NOMO-1 (cell line): Measurements from ENCODE around the gene MYCL.

Experiments
- DNase-seq, 2 experiments: peaks; one replicate each; lab custom pipeline; 2025; ENCODE audit not compliant: unreplicated experiment in 2 of 2; lab: John Stamatoyannopoulos, UW

MYCL gene

DNA sequence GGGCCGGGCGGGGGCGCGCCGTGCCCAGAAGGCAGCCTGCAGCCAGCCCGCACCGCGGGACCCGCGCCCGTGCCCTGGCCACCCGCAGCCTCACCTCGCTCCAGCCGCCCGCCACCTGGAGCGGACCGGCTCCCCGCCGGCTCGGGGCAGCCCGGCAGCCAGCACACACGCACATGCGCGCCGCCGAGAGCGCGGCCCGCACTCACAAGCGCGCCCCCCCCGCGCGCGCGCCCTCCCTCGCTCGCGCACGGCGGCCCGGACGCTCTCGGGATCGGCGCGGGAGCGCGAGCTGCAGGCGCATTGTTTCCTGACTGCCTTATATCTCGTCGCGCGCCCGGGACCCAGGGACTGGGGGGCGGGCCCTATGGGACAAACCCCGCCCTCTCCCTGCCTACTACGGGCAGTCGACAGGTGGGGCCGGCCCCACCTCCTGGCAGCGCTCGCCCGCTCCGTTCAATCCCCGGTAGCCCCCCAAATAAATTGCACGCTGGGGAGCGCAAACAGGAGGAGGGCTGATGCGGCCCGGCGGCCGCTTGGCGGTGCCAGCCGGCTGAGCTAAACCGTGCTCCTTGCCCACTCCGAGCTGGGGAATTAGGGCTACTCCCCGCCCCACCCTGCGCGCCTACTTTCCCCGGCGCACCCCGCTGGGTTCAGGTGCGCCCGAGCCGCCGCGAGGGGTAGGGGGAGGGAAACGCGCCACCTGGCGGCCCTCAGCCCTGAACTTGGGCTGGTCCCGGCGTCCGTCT lies at the start of gene MYCL:
MYCL (minus strand) TSS at position 204 of the 746 bp plus-strand sequence. CDS start 483 bp downstream, outside the sequence.
- DNase-seq: peak; percentile 67 to 79

DNA sequence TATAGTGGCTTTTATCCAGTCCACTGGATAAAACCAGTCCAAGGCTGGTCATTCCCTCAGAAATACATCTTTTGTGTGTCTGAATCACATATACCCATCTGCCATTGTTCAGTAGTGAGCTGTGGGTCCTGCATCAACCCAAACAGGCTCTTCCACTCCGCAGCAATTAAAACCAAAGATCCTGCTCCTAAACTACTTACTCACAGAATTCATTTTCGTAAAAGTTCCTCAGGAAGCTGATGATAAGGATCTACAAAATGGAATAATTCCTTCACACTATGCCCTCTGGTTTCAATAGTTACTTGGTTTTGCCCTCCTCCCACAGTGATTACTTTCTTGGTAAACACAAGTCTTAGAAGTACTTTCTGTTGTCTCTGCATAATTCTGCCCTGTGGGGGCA lies 48.2 kb upstream of the MYCL start:
- DNase-seq: no peak

DNA sequence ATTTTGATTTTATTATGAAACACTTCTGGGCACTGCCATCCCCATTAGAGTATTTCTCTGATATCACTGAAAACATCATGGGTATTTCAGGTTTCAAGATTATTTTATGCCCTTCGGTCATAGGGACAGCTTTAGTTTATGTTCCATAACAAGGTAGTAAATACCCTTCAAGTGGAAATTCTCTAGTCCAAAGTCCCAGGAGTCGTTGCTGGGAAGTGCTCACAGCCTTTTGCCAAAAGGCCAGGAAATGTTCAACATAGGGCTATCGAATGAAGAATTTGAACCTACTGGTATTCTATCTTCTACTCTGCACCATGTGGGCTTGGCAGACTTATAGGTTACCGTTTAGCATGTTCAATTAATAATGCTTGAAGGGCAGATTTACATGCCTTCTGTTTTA lies 45.5 kb upstream of the MYCL start:
- no peak for DNase-seq

DNA sequence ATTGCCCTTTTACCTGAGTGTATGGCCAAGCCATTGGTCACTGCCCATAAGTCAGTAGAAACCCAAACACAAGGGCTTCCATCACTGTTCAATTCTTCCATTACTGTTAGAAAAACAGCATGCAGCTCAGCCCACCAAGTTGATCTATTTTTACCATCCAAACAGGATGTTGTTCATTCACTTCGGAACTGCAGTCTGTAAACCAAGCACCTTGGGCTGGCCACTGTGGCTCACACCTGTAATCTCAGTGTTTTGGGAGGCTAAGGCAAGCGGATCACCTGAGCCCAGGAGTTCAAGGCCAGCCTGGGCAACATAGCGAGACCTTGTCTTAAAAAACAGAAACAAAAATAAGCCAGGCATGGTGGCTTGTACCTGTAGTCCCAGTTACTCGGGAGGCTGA lies 44.5 kb upstream of the MYCL start:
- DNase-seq: no peak

GRCh38 chr1:39944410-39945112 lies 42.8 kb upstream of the MYCL start:
- DNase-seq: no peak

DNA sequence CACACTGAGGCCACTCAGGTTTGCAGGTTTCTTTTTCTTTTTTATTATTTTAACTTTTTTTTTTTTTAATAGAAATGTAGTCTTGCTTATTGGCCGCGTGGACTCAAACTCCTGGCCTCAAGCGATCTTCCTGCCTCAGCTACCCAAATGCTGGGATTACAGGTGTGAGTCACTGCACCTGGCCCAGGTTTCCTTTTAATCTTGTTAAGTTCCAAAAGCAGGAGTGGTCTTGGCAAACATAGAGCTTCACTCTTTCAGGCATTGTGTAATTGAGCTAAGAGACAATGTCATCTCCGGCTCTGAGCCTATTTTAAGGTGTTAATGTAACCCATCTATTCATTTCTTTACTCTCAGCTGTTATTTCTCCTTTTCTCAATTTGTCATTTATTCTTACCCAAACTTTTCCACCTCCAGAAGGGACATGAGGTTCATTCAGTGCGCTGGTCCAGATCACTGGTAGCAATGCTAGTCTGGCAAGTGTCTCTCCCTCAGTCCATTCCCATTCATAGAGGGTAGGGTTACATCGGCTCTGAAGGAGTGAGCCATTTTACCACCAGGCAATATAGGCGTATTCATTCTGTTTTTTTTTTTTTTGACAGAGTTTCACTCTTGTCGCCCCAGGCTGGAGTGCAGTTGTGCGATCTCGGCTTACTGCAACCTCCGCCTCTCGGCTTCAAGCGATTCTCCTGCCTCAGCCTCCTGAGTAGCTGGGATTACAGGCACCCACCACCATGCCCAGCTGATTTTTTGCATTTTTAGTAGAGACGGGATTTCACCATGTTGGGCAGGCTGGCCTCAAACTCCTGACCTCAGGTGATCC lies 42.0 kb upstream of the MYCL start:
- DNase-seq: peak in 1 of 2 experiments; percentile 43

- DNase-seq: peak in 1 of 2 experiments; percentile 25
These were observed 39.5 kb upstream of the MYCL start for GRCh38 chr1:39940980-39941871.

DNA sequence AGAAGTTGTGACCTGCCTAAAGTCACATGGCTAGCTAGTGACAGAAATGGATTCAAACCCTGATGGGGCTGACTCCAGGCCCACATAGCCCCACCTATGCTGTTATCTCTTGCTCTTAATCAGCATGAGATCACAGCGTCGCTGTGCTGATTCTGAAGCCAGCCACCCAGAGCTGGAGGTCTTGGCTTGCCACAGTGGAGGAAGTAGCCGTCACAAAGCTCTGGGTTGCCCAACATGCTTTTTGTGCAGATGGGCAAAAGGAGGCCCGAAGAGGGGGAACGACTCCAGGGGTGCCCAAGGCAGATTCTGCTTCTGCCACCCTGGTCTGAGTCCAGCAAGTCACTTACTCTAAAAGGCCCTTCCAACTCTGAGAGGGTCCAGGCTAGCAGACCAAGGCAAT lies 38.5 kb upstream of the MYCL start:
- peak; percentile 86 to 89 for DNase-seq

DNA sequence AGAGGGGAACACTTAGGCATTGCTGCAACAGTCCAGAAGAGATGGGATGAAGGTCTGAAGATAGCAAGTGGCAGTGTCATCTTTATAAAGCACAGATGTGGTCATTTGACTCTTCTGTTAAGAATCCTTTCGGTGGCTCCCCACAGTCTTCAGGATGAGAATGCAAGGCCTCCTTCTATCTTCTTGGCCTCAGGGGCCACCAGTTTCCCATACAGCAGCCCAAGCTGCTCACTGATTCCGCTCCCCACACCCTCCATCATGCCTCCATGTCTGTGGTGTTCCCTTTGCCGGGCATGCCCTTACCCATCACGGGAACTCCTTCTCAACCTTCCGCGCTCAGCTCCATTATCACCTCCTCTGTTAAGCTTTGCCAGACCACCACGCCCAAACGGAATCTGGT lies 37.1 kb upstream of the MYCL start:
- DNase-seq: no peak

DNA sequence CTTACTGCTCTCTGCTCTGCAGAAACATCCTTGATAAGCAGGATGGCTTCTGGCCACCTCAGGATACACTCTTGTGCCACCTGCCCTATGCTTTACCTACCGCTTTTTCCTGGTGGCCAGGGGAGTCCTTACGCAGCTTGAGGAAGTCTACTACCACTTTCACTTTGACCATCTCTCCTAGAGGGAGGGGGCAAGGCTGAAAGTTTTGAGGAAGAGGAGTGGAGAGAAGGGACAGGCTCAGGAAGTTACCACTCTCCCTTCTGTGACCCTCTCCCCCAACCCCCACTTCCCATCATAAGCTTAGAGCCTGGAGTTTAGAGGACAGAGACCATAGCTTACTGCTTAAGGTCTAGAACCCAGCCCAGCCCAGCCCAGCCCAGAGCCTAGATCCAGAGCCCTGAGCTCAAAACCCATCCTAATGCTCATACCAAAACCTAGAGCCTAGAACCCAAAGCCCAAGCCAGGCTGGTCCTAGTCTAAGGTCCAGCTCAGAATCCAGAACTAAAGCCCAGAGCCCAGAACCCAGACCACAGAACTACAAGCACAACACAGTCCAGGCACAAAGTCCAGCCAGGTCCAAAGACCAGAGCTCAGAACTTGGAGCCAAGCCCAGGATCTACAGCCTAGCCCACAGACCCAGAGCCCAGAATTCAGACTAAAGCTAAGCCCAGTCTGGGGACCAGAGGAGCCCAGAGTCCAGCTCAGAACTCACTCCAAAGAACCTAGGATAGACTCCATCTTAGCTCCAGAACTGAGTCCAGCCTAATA lies 35.2 kb upstream of the MYCL start:
- DNase-seq: peak; percentile 82 to 86

DNA sequence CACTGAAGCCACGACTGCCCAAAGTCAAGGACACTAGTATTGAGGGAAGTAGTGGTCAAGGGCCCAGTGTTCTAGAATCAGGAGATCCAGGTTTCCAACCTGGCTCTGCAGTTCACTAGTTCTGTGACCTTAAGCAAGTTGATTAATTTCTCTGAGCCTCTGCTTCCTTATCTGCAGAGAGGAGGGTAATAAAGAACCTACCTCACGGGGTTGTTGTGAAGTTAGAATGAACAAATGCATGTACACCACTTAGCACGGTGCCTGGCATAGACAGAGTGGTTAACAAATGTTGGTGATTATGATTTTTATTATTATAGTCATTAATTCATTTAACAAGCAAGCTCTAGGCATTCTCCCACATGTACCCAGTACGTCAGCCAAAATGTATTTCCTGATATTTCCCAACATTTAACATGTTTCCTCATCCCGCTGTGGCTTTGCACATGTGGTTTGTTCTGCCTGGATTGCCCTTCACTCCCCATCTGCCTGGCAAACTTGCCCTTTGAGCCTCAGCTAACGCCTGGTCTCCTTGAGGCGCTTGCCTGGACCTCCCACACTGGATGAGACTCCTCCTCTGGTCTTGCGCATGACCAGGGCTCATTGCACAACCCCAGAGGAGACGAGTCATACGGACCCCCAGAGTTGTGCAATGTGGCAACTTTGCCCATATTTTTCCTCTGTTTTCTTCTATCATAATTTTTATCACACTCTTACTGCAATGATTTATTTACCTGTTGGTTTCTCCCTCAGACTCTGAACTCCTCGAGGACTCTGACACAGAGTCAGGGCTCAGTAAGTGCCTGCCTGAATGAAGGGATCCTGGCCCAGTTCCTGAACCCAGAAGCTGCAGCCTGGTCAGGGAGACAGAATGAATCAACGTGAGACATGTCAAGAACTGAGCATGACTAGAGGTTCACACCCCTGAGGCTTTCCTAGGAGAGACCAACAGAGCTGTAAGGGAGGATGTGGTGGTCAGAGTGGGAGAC lies 32.5 kb upstream of the MYCL start:
- peak; percentile 97 to 99 for DNase-seq

- no peak for DNase-seq
These were observed 27.3 kb upstream of the MYCL start for GRCh38 chr1:39928809-39929587.

GRCh38 chr1:39927538-39927937 lies 25.8 kb upstream of the MYCL start:
- no peak for DNase-seq

DNA sequence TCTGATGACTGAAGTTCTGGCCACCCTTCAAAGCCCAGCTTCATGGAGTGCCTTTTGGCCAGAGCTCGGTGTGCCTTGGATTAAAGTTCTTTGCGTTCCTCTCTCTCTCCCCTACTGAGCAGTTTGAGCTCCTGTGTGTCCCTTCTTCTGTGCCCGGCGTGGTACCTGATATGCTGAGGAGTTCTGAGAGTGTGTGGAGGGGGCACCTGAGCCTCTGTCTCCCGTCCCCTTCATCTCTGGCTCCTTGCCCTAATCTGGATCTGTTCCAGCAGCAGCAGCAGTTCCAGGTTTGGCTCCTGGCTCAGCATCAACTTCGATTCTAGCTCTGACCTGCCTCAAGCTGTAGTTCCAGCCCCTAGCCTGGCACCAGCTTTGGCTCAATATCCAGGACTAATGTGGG lies 25.1 kb upstream of the MYCL start:
- DNase-seq: no peak

DNA sequence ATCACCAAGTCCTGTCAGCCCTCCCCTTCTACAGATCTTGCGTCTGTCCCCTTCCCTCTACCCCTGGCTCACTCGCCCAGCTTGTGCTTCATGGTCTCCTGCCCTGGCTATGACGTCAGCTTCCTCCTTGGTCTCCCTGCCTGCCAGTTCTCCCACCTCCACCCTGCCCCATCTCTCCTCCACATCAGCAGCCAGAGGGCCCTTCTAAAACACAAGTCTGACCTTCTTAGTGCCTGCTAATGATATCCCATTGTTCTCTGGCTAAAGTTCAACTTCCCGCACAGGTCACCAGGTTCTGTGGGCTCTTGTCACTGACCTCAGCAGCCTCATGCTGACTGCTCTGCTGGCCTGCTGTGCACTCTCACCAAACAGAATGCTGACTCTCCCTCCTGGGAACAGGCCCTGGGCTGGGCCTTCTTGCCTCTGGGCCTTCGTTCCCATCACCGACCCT lies 24.7 kb upstream of the MYCL start:
- DNase-seq: no peak

DNA sequence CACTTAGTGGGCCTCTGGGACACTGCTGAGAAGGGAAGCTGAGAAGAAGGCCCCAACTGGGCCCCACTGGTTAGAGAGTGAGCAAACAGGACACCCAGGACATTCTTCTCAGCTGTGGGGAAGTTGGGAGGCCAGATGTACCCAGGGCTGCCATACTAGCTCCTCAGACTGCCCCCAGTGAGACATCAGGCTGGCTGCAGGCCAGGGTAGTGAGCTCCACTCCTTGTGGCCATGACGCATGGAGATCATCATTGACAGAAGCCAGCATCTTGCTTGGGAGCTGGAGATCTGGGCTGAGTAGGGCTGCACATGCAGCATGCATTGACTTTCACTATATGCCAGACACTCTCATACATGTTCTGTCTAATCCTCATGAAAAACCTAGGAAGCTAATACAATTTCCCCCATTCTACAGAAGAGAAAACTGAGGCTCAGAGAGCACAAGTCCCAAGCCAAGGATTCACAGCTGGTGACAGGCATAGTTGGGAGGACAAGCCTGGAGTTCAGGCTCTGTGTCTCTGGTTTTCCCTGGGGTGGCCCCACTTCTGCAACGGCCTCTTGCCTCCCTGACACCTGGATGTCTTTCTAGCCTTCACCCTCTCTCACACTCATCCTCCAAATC lies 24.1 kb upstream of the MYCL start:
- DNase-seq: no peak

- no peak for DNase-seq
These were observed 20.6 kb upstream of the MYCL start for GRCh38 chr1:39922251-39922688.
